Measurements from ENCODE around the gene CYBC1. TPM values are rescaled to one million over a fixed set of nuclear protein-coding genes. Genes with fewer than 3 reads are reported as not detected.

CYBC1 gene
- total RNA-seq, 1 experiment from 2014 or later, result 95.4 TPM

DNA sequence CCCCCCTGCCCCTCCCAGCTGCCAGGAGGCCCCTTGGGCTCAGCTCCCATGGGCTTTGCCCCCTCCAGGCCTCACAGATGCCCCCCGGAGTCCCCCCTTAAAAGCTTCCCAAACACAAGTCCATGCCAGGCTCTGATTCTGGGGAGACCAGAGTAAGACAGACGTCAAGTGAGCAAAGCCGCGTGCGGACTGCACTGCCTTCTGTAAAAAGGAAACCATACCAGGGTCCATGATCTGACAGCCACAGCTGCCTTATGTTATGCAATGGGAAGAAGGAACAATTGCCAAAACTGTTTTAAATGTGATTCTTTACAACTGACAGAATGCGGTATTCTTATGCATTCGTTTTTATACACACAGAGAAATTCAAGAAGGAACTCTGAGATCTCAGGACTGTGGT is 50.3 kb downstream of the CYBC1 start:
- no peaks in the 10 kb centered on the region for H3K79me2 ChIP-seq (ENCODE audit: insufficient read depth, low read length)
- H3K4me1 ChIP-seq (ENCODE audit: control insufficient read depth in 1 of 2, insufficient read depth in 2 of 2, low read length in 2 of 2), result peaks cover 0 to 9% of the 10 kb centered on the region in 2 experiments; a peak in 2 of 4 replicates
- no peak overlapping the region for H3K27ac ChIP-seq (ENCODE audit: low read depth, low read length)
- ChIA-PET CTCF (no interaction called here), POLR2A (no interaction called here), RAD21 (ENCODE audit: low non-redundant PET in 1 of 2, low total read pairs in 2 of 2, uncharacterized antibody in 2 of 2, unreplicated experiment in 2 of 2) (interaction anchor here in 1 of 2 experiments (0.6 kb wide), 1 partner anchor 54 kb away, joined by 3 read pairs; no protein-coding TSS in a partner anchor)
- H3K9ac ChIP-seq (ENCODE audit: low read length), result no peak overlapping the region
- BruUV-seq (replicated peaks), result no TSS peak
- H4K20me1 ChIP-seq (ENCODE audit: insufficient read depth), result no peaks in the 10 kb centered on the region
- intact Hi-C loops (cut with micrococcal nuclease), result no loop called here
- ATAC-seq, result no peak
- no peak overlapping the region for H3K4me3 ChIP-seq (replicated peaks in 1 of 2; ENCODE audit: low read depth in 1 of 2, low read length in 2 of 2)
- no peak overlapping the region for H3K4me2 ChIP-seq (ENCODE audit: low read length)
- TF ChIP-seq, protein P1, sequence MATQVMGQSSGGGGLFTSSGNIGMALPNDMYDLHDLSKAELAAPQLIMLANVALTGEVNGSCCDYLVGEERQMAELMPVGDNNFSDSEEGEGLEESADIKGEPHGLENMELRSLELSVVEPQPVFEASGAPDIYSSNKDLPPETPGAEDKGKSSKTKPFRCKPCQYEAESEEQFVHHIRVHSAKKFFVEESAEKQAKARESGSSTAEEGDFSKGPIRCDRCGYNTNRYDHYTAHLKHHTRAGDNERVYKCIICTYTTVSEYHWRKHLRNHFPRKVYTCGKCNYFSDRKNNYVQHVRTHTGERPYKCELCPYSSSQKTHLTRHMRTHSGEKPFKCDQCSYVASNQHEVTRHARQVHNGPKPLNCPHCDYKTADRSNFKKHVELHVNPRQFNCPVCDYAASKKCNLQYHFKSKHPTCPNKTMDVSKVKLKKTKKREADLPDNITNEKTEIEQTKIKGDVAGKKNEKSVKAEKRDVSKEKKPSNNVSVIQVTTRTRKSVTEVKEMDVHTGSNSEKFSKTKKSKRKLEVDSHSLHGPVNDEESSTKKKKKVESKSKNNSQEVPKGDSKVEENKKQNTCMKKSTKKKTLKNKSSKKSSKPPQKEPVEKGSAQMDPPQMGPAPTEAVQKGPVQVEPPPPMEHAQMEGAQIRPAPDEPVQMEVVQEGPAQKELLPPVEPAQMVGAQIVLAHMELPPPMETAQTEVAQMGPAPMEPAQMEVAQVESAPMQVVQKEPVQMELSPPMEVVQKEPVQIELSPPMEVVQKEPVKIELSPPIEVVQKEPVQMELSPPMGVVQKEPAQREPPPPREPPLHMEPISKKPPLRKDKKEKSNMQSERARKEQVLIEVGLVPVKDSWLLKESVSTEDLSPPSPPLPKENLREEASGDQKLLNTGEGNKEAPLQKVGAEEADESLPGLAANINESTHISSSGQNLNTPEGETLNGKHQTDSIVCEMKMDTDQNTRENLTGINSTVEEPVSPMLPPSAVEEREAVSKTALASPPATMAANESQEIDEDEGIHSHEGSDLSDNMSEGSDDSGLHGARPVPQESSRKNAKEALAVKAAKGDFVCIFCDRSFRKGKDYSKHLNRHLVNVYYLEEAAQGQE (IDR thresholded peaks at IDR 0.05; ENCODE audit: low read depth), result no peak
- TF ChIP-seq SIN3A (IDR thresholded peaks at IDR 0.05; ENCODE audit: low read depth), result no peak
- TF ChIP-seq SRF (IDR thresholded peaks at IDR 0.05; ENCODE audit: low read depth), result no peak
- no peak for TF ChIP-seq POLR2AphosphoS5 (IDR thresholded peaks at IDR 0.05; ENCODE audit: low read depth, low read length)
- TF ChIP-seq, protein P2, sequence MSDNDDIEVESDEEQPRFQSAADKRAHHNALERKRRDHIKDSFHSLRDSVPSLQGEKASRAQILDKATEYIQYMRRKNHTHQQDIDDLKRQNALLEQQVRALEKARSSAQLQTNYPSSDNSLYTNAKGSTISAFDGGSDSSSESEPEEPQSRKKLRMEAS (IDR thresholded peaks at IDR 0.05), result no peak
- TF ChIP-seq TCF7L2 (IDR thresholded peaks at IDR 0.05; ENCODE audit: borderline replicate concordance, extremely low read depth, insufficient read depth, insufficient read length), result no peak
- no peaks in the 10 kb centered on the region for H3K9me2 ChIP-seq (ENCODE audit: insufficient read depth)
- H3K36me3 ChIP-seq (ENCODE audit: control insufficient read depth in 1 of 2, insufficient read depth in 2 of 2, low read length in 2 of 2), result peaks cover 7 to 9% of the 10 kb centered on the region in 2 experiments; a peak in 2 of 4 replicates
- H2AFZ ChIP-seq (ENCODE audit: low read depth, low read length, poor library complexity, severe bottlenecking), result no peak overlapping the region
- H3K27me3 ChIP-seq (ENCODE audit: insufficient read depth, low read length), result no peaks in the 10 kb centered on the region
- no peaks in the 10 kb centered on the region for H3K9me3 ChIP-seq (ENCODE audit: control insufficient read depth in 1 of 2, insufficient read depth in 1 of 2, low read depth in 1 of 2, low read length in 2 of 2)
- DNase-seq (ENCODE audit: low read depth, low spot score), result no peak

All from HCT116 (cell line).